NCI-H2029 (cell line): ENCODE data around the gene GPC5.

Experiments used
- DNase-seq: peaks from one replicate; lab custom pipeline; 2025; lab: John Stamatoyannopoulos, UW

GPC5 gene

GRCh38 chr13:91592056-91593014 is 193.9 kb downstream of the GPC5 start:
- no peak for DNase-seq

GRCh38 chr13:91593456-91593855 is 195.0 kb downstream of the GPC5 start:
- no peak for DNase-seq

GRCh38 chr13:91594061-91594460 is 195.6 kb downstream of the GPC5 start:
- DNase-seq: no peak

DNA sequence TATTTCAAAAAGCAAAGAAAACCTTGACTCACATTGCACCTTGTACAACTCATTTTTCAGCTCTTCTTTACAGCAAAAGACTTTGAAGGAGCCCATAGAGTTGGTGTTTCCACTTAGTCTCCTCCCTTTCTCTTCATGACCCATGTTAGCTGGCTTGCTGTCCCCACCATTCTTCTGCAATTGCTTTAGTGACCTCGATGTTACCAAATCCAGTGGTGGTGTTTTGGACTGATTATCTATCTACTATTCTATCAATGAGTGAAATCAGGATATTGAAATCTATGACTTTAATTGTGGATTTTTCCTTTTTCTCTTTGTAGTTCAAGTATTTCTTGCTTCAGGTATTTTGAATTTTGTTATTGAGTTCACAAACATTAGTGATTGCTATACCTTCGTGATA is 197.3 kb downstream of the GPC5 start:
- no peak for DNase-seq

GRCh38 chr13:91596842-91597241 is 198.4 kb downstream of the GPC5 start:
- no peak for DNase-seq

DNA sequence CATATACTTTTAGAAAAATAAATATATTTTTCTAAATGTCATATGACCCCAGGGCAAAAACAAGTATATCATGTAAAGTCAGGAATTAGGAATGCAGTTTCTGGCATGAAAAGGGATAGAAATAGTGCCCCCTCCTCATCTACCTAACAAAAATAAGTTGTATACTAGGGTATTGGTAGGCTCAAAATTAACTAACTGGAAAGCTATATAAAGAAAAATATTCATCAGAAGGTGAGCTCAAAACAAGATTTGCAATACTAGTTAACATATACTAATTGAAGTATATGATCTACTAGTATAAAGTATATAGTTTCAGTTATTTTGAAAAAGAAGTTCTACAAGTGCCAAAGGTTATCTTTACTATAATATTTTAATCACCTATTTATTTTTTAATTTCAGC is 200.2 kb downstream of the GPC5 start:
- DNase-seq: no peak

DNA sequence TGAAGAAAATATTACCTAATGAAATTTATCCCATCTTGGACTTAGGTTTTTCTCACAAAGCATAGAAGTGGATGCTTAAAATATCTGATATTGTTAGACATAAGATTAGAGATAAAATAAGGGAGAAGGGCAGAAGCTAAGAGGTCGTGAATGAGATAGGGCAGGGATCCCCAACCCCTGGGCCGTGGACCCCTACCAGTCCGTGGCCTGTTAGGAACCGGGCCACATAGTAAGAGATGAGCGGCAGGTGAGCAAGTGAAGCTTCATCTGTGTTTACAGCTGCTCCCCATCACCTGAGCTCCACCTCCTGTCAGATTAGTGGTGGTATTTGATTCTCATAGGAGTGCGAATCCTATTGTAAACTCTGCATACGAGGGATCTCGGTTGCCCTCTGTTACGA is 202.9 kb downstream of the GPC5 start:
- DNase-seq: no peak

DNA sequence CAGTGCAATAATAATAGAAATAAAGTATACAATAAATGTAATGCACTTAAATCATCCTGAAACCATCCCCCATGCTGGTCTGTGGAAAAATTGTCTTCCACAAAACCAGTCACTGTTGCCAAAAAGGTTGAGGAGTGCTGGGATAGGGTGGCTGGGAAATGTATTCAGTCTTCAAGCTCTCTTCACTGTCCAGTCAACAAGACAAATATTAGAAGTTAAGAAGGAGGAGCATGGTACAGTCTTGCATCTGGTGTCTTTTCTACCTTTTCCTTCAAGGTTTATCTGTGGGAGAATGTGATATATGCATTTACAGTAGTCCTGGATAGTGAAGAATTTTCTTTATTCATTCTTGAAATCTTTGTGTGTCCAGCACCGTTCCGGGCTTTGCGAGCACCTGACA is 203.4 kb downstream of the GPC5 start:
- DNase-seq: no peak

DNA sequence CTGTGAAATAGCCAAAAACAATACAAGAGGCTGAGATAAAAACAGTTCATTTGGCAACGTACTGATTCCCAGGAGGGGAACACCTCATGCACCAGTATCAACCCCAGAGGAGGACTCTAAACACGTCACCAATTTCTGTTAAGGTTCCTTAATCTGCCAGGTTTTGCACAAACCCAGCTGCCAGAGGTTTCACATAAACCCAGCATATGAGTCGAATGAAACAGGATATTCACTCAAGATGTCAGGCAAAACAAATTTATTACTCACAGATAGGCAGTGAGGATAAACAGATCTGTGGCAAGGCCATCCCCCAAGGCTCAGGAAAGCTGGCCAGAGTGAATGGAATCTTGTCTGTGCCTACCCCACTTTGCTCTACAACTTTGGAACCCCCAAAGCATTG is 210.9 kb downstream of the GPC5 start:
- no peak for DNase-seq

GRCh38 chr13:91618315-91618714 is 219.9 kb downstream of the GPC5 start:
- DNase-seq: no peak

GRCh38 chr13:91620670-91621141 is 222.3 kb downstream of the GPC5 start:
- DNase-seq: no peak

DNA sequence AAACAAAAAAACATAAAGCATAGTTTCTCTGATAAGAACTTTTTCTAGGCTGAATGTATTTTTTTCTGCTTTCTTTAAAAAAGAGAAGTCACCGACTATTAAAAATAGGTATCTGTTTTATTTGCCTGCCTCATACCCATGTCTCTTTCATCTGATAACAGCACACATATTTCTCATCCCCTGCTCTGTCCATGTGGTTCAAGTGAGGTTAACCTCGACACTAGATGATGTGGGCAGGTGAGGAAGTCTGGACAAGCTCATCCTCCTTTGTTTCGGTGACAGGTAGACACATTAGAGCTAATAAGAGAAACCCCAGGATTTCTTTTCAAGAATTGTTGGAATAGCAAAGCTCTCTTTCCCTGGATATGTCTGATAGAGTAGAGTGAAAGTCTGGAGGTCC is 222.7 kb downstream of the GPC5 start:
- DNase-seq: no peak

DNA sequence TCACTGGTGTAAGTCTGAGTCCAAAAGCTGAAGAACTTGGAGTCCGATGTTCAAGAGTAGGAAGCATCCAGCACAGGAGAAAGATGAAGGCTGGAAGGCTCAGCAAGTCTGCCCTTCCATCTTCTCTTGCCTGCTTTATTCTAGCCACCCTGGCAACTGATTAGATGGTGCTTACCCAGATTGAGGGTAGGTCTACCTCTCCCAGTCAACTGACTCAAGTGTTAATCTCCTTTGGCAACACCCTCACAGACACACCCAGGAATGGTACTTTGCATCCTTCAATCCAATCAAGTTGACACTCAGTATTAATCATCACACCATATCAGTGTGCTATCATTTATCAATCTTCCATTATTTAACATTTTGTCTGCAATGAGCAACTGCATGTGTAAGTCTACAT is 223.5 kb downstream of the GPC5 start:
- no peak for DNase-seq

- no peak for DNase-seq
These were observed 224.5 kb downstream of the GPC5 start for GRCh38 chr13:91622778-91623550.

DNA sequence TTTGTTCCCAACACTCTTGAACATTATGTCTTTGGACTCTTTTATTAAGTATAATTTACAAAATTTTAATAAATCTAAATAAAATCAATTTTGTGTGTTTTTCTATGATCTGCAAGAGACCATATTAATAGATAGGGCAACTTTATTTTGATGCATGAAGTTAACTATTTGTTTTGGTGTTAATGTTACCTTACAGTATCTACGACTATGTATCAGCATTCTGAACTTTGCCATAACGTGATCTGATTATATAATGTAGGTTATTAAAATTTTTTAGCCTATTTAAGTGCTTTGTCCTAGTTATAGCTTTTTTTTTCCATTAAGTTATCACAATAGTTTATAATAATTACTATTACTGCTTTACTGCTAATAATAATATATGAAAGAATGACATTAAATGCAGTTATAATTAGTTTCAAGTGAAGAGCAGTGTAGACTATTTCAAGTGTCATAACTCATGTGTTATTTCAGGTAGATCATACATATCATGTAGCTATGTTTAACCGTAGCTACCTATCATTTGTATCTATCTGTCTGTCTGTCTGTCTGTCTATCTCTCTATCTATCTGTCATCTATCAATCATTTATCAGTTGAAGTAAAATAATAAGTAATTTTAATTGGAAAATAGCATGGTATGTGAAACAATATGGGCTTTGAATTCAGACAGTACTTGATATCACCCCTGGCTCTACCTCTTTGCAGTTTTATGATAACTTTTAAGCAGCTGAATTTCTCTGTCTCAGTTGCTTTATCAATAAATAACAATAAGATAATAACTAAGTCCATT is 229.7 kb downstream of the GPC5 start:
- no peak for DNase-seq

- no peak for DNase-seq
These were observed 232.5 kb downstream of the GPC5 start for GRCh38 chr13:91630946-91631345.

DNA sequence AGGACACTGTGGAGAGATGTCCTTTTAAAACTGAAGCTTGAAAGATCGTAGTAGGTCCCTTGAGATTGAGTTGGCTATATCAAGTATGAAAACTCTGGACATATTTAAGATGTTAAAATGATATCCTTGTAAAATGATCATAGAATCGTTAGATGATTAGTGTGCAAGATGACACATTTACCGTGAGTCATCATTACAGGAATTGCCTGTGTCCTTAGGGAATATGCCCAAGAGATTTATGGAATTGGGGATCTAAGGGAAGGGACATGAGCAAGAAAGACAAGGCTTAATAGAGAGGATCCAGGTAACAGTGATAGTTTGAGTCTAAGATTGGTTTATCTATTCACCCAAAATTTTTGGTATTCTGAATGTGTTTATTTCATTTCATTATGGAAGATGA is 233.7 kb downstream of the GPC5 start:
- no peak for DNase-seq

GRCh38 chr13:91639330-91639729 is 240.9 kb downstream of the GPC5 start:
- DNase-seq: no peak

- DNase-seq: no peak
These were observed 245.0 kb downstream of the GPC5 start for GRCh38 chr13:91643394-91643793.

GRCh38 chr13:91644806-91645205 is 246.4 kb downstream of the GPC5 start:
- DNase-seq: no peak

DNA sequence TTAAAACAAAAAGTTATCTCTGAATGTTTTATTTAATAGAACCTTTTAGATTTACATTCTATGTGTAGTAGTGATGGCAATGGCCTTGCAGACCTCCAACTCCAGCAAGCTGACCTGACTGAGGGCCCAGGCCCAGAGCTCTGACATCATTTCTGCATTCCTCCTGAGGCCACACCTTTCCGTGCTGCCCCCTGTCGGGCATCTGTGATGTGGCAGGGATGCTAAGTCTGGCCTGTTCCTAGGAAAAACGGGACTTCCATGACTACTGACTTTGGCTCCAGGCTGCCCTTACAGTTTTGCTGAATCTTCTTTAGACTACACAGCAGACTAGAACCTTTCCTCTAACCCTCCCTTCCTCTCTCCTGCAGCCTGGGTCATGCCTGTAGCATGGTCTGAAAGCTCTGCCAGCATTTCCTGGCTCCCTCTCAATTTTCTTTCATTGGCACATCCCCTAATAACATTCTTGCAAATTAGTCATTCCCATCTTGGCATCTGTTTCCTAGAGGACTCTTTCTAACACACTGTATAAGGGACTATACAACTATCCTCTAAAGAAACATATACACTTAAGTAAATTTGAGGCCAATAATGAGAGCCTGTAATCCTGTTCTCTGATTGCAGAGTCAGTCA is 249.1 kb downstream of the GPC5 start:
- no peak for DNase-seq

- DNase-seq: no peak
These were observed 249.6 kb downstream of the GPC5 start for GRCh38 chr13:91648012-91648411.
